Adrenal gland (tissue), 5 donors: ENCODE measurements around the gene CYBA.

Source experiments
- POLR2A ChIP-seq, 2 donors: fragments of 450-650 bp; IDR thresholded peaks; one replicate each; pipeline ENCODE4 v1.6.1; 2017; ENCODE audit warnings: antibody characterized with exemption in 2 of 2, mild to moderate bottlenecking in 2 of 2, moderate library complexity in 1 of 2
- TF ChIP-seq, protein P1 (sequence below), 6 experiments: fragments of 450-650 bp in 4 of 6; fragments of 200-600 bp in 2 of 6; sonication (generic) in 1 of 6; IDR thresholded peaks; 1 replicate in 5 of 6; 2 replicates in 1 of 6; pipeline versions ENCODE4 v1.5.1 to v1.8.0; 2016 to 2021; ENCODE audit warnings: antibody characterized with exemption in 6 of 6, mild to moderate bottlenecking in 2 of 6, moderate library complexity in 1 of 6
- donor health status: DM: no; HTN: no; CAD: no.

GRCh38 chr16:88602091-88602490 is 48.8 kb downstream of the CYBA start:
- TF ChIP-seq, protein P1, sequence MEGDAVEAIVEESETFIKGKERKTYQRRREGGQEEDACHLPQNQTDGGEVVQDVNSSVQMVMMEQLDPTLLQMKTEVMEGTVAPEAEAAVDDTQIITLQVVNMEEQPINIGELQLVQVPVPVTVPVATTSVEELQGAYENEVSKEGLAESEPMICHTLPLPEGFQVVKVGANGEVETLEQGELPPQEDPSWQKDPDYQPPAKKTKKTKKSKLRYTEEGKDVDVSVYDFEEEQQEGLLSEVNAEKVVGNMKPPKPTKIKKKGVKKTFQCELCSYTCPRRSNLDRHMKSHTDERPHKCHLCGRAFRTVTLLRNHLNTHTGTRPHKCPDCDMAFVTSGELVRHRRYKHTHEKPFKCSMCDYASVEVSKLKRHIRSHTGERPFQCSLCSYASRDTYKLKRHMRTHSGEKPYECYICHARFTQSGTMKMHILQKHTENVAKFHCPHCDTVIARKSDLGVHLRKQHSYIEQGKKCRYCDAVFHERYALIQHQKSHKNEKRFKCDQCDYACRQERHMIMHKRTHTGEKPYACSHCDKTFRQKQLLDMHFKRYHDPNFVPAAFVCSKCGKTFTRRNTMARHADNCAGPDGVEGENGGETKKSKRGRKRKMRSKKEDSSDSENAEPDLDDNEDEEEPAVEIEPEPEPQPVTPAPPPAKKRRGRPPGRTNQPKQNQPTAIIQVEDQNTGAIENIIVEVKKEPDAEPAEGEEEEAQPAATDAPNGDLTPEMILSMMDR (IDR thresholded peaks at IDR 0.05): no peak
- no peak for TF ChIP-seq POLR2A (IDR thresholded peaks at IDR 0.05)
